Naive thymus-derived CD4-positive, alpha-beta T cell (primary cell): Measurements from ENCODE around the gene FGB. TPM values are rescaled to one million over a fixed set of nuclear protein-coding genes. Genes with fewer than 3 reads are reported as not detected.
A peak's percentile ranks its signal among the peaks of the same experiment; 100 is the strongest.

Source experiments
- ATAC-seq: fragments of 150-1000 bp; cut with Tn5 transposase; 2 replicates; pipeline ENCODE4 v1.10.0; 2021; ENCODE audit warnings: mild to moderate bottlenecking, moderate library complexity
- CTCF ChIA-PET: fragments of 350-600 bp; sonication (Branson Sonifier 250); formaldehyde crosslinking; loops from one replicate; lab custom pipeline; 2021; ENCODE audit warnings: antibody characterized with exemption; lab: Charles Lee
- POLR2A ChIA-PET: fragments of 350-600 bp; sonication (Branson Sonifier 250); formaldehyde crosslinking; loops from one replicate; lab custom pipeline; 2021; ENCODE audit warnings: antibody characterized with exemption, inconsistent platforms; lab: Charles Lee
- DNase-seq, 9 donors: peaks; one replicate each; pipeline versions ENCODE4 v3.0.0 to v3.0.0-alpha.2; 2020 to 2022; ENCODE audit warnings: mixed read lengths in 1 of 9
- H3K27ac ChIP-seq: one replicate; pipeline ENCODE4 v1.7.0; 2013; ENCODE audit warnings: mild to moderate bottlenecking, low read depth, low read length, moderate library complexity
- H3K27me3 ChIP-seq, 2 donors: one replicate each; pipeline ENCODE4 v1.7.0; 2013; ENCODE audit warnings: low read length in 2 of 2, mild to moderate bottlenecking in 2 of 2, moderate library complexity in 2 of 2; ENCODE audit not compliant: control insufficient read depth in 2 of 2, insufficient read depth in 2 of 2
- H3K36me3 ChIP-seq, 3 experiments: 1 replicate in 2 of 3; 2 replicates in 1 of 3; pipeline ENCODE4 v1.7.0; 2013; ENCODE audit warnings: low read length in 3 of 3, mild to moderate bottlenecking in 3 of 3, moderate library complexity in 1 of 3; ENCODE audit not compliant: insufficient read depth in 3 of 3, control insufficient read depth in 2 of 3
- H3K4me1 ChIP-seq, 2 donors: one replicate each; pipeline ENCODE4 v1.7.0; 2013; ENCODE audit warnings: low read length in 2 of 2, mild to moderate bottlenecking in 2 of 2, moderate library complexity in 1 of 2; ENCODE audit not compliant: control insufficient read depth in 2 of 2, insufficient read depth in 2 of 2
- H3K4me3 ChIP-seq: 2 replicates; pipeline ENCODE4 v1.7.0; 2013; ENCODE audit warnings: mild to moderate bottlenecking, low read length
- H3K9me3 ChIP-seq, 3 experiments: 1 replicate in 2 of 3; 2 replicates in 1 of 3; pipeline ENCODE4 v1.7.0; 2013; ENCODE audit warnings: low read length in 3 of 3; ENCODE audit not compliant: control insufficient read depth in 2 of 3
- H3K27ac Mint-ChIP-seq, 9 donors: one replicate each; pipeline ENCODE4 v1.8.0; 2020 to 2022; ENCODE audit warnings: mixed read lengths in 9 of 9, mild to moderate bottlenecking in 8 of 9, moderate library complexity in 5 of 9, inconsistent platforms in 2 of 9
- H3K27me3 Mint-ChIP-seq, 5 donors: one replicate each; pipeline ENCODE4 v1.8.0; 2021 to 2022; ENCODE audit warnings: mixed read lengths in 5 of 5, mild to moderate bottlenecking in 1 of 5
- H3K36me3 Mint-ChIP-seq, 5 donors: one replicate each; pipeline ENCODE4 v1.8.0; 2020 to 2022; ENCODE audit warnings: mixed read lengths in 5 of 5, mild to moderate bottlenecking in 3 of 5, inconsistent platforms in 1 of 5
- H3K4me1 Mint-ChIP-seq, 7 donors: one replicate each; pipeline ENCODE4 v1.8.0; 2020 to 2022; ENCODE audit warnings: mixed read lengths in 7 of 7, mild to moderate bottlenecking in 3 of 7, inconsistent platforms in 1 of 7
- H3K4me3 Mint-ChIP-seq, 10 donors: one replicate each; pipeline ENCODE4 v1.8.0; 2020 to 2022; ENCODE audit warnings: mild to moderate bottlenecking in 10 of 10, mixed read lengths in 10 of 10, moderate library complexity in 6 of 10, inconsistent platforms in 2 of 10
- H3K9me3 Mint-ChIP-seq, 11 donors: one replicate each; pipeline ENCODE4 v1.8.0; 2020 to 2022; ENCODE audit warnings: mixed read lengths in 11 of 11, mild to moderate bottlenecking in 4 of 11, inconsistent platforms in 1 of 11, moderate library complexity in 1 of 11
- intact Hi-C, 2 donors: fragments of 100-400 bp; cut with micrococcal nuclease; formaldehyde crosslinking; loops; one replicate each; pipeline ENCODE4 v1.15.1; 2023
- polyA plus RNA-seq, 2 donors: library from polyadenylated mRNA; unstranded; fragments of 300-500 nt; fragmentation: Illumina TruSeq; gene quantifications; one replicate each; pipeline ENCODE4 v1.2.3, GENCODE V29; 2021
- total RNA-seq, 6 experiments: library from RNA in 5 of 6; stranded (reverse) in 5 of 6; gene quantifications; 1 replicate in 5 of 6; 2 replicates in 1 of 6; pipeline ENCODE4 v1.2.3 and lab custom pipeline; 2021 to 2026

The FGB gene
- total and polyA plus RNA-seq, 7 experiments from 2014 or later: not detected

GRCh38 chr4:154549894-154550790 lies 12.7 kb upstream of the FGB start, which contains the start of gene PLRG1:
PLRG1 (minus strand) TSS chr4:154550400; CDS start chr4:154550308, 92 bp downstream.
- Mint-ChIP-seq H3K27ac (peak within 1 kb of the TSS; percentile 88 to 98 (median 94)), H3K4me1 (peaks cover 13 to 36% (median 34%) of the 10 kb centered on the region in 7 donors), H3K9me3 (peaks cover 0 to 2% (median 0%) of the 10 kb centered on the region in 11 donors), H3K36me3 (peaks cover 0 to 9% (median 5%) of the 10 kb centered on the region in 5 donors), H3K4me3 (peak within 1 kb of the TSS; percentile 91 to 99 (median 96)), H3K27me3 (peaks cover 0 to 3% (median 0%) of the 10 kb centered on the region in 5 donors)
- H3K4me1 ChIP-seq: peaks cover 6 to 18% of the 10 kb centered on the region in 2 donors
- no peaks in the 10 kb centered on the region for H3K27me3 ChIP-seq
- intact Hi-C loops: loop anchor here (1.0 to 10.0 kb wide), 9 partner anchors 195 to 1769 kb away; partner anchors contain the start of genes CTSO (in 2 of the 2), MAP9 (in 2 of the 2), LRAT (in 1 of the 2) and MND1 (in 1 of the 2)
- peak within 1 kb of the TSS; percentile 81 for H3K27ac ChIP-seq
- DNase-seq (peak; percentile 94 to 97 (median 96)), ATAC-seq (peak; percentile 98)
- peak within 1 kb of the TSS; percentile 88 for H3K4me3 ChIP-seq
- CTCF ChIA-PET: interaction anchor here (0.6 to 1.1 kb wide), 7 partner anchors 9 to 1871 kb away, joined by 3 to 5 read pairs (median 4); no protein-coding TSS in a partner anchor
- no peaks in the 10 kb centered on the region for H3K9me3 ChIP-seq
- peaks cover 5 to 24% (median 23%) of the 10 kb centered on the region in 3 experiments for H3K36me3 ChIP-seq
- POLR2A ChIA-PET: interaction anchor here (0.9 to 1.7 kb wide), 6 partner anchors 10 to 1403 kb away, joined by 3 to 6 read pairs (median 4); partner anchors contain the start of gene CTSO

GRCh38 chr4:154551872-154552686 lies 10.7 kb upstream of the FGB start:
- Histone ChIP-seq H3K27me3 (no peaks in the 10 kb centered on the region), H3K4me1 (peaks cover 6 to 18% of the 10 kb centered on the region in 2 donors), H3K36me3 (peaks cover 0 to 8% (median 7%) of the 10 kb centered on the region in 3 experiments), H3K27ac (no peak overlapping the region), H3K9me3 (no peaks in the 10 kb centered on the region), H3K4me3 (no peak overlapping the region)
- intact Hi-C loops: loop anchor here (1.0 to 10.0 kb wide), 13 partner anchors 66 to 1771 kb away; partner anchors contain the start of genes CTSO (in 1 of the 2), LRAT (in 1 of the 2) and MND1 (in 1 of the 2)
- Mint-ChIP-seq H3K36me3 (peaks cover 0 to 7% (median 4%) of the 10 kb centered on the region in 5 donors), H3K27ac (peak overlapping the region in 3 of 9 donors; percentile 41 to 67 (median 43)), H3K27me3 (peaks cover 0 to 5% (median 0%) of the 10 kb centered on the region in 5 donors), H3K4me3 (peak overlapping the region in 2 of 10 donors; percentile 12 to 17), H3K4me1 (peaks cover 13 to 36% (median 31%) of the 10 kb centered on the region in 7 donors), H3K9me3 (peaks cover 0 to 2% (median 0%) of the 10 kb centered on the region in 11 donors)
- ChIA-PET CTCF (interaction anchor here (0.6 to 2.8 kb wide), 10 partner anchors 32 to 1780 kb away, joined by 3 to 24 read pairs (median 4); no protein-coding TSS in a partner anchor), POLR2A (no interaction called here)
- peak; percentile 25 to 70 (median 61) for DNase-seq
- peak; percentile 61 for ATAC-seq

- CTCF ChIA-PET: interaction anchor here (0.5 to 1.6 kb wide), 4 partner anchors 9 to 235 kb away, joined by 3 read pairs; no protein-coding TSS in a partner anchor
- ATAC-seq (no peak), DNase-seq (no peak)
- no peaks in the 10 kb centered on the region for H3K9me3 Mint-ChIP-seq
- no peak overlapping the region for H3K27ac Mint-ChIP-seq
- no peaks in the 10 kb centered on the region for H3K36me3 Mint-ChIP-seq
- intact Hi-C loops: loop anchor here (1.0 to 10.0 kb wide), 4 partner anchors 59 to 1214 kb away; partner anchors contain the start of genes LRAT (in 1 of the 2) and MND1 (in 1 of the 2)
- H3K9me3 ChIP-seq: no peaks in the 10 kb centered on the region
- no peak overlapping the region for H3K27ac ChIP-seq
- H3K4me1 Mint-ChIP-seq: peaks cover 0 to 4% (median 0%) of the 10 kb centered on the region in 7 donors
- no peaks in the 10 kb centered on the region for H3K36me3 ChIP-seq
- H3K27me3 Mint-ChIP-seq: peaks cover 0 to 17% (median 13%) of the 10 kb centered on the region in 5 donors
- no peaks in the 10 kb centered on the region for H3K27me3 ChIP-seq
- H3K4me1 ChIP-seq: no peaks in the 10 kb centered on the region
- POLR2A ChIA-PET: no interaction called here
- no peak overlapping the region for H3K4me3 Mint-ChIP-seq
- no peak overlapping the region for H3K4me3 ChIP-seq
Measured at GRCh38 chr4:154559141-154559493, 3.7 kb upstream of the FGB start.

- H3K9me3 Mint-ChIP-seq: no peaks in the 10 kb centered on the region
- CTCF ChIA-PET: interaction anchor here (0.5 to 1.6 kb wide), 4 partner anchors 9 to 236 kb away, joined by 3 read pairs; no protein-coding TSS in a partner anchor
- Histone ChIP-seq H3K4me3 (no peak overlapping the region), H3K27me3 (no peaks in the 10 kb centered on the region), H3K27ac (no peak overlapping the region), H3K4me1 (no peaks in the 10 kb centered on the region), H3K36me3 (no peaks in the 10 kb centered on the region), H3K9me3 (no peaks in the 10 kb centered on the region)
- H3K4me1 Mint-ChIP-seq: peaks cover 0 to 4% (median 0%) of the 10 kb centered on the region in 7 donors
- ATAC-seq: peak; percentile 48
- H3K36me3 Mint-ChIP-seq: no peaks in the 10 kb centered on the region
- POLR2A ChIA-PET: no interaction called here
- no peak for DNase-seq
- H3K27me3 Mint-ChIP-seq: peaks cover 0 to 17% (median 13%) of the 10 kb centered on the region in 5 donors
- H3K4me3 Mint-ChIP-seq: no peak overlapping the region
- intact Hi-C loops: loop anchor here (1.0 to 10.0 kb wide), 4 partner anchors 59 to 1215 kb away; partner anchors contain the start of genes LRAT (in 1 of the 2) and MND1 (in 1 of the 2)
- H3K27ac Mint-ChIP-seq: no peak overlapping the region
Measured at GRCh38 chr4:154559494-154560418, 3.1 kb upstream of the FGB start.

GRCh38 chr4:154560419-154560801 lies 2.4 kb upstream of the FGB start:
- H3K36me3 Mint-ChIP-seq: no peaks in the 10 kb centered on the region
- POLR2A ChIA-PET: no interaction called here
- H3K9me3 ChIP-seq: no peaks in the 10 kb centered on the region
- no peak overlapping the region for H3K4me3 ChIP-seq
- CTCF ChIA-PET: no interaction called here
- H3K27ac ChIP-seq: no peak overlapping the region
- no peak for DNase-seq
- intact Hi-C loops: no loop called here
- H3K4me3 Mint-ChIP-seq: no peak overlapping the region
- H3K27me3 ChIP-seq: no peaks in the 10 kb centered on the region
- no peaks in the 10 kb centered on the region for H3K4me1 ChIP-seq
- H3K36me3 ChIP-seq: no peaks in the 10 kb centered on the region
- H3K4me1 Mint-ChIP-seq: peaks cover 0 to 4% (median 0%) of the 10 kb centered on the region in 7 donors
- no peak for ATAC-seq
- peaks cover 0 to 17% (median 13%) of the 10 kb centered on the region in 5 donors for H3K27me3 Mint-ChIP-seq
- no peaks in the 10 kb centered on the region for H3K9me3 Mint-ChIP-seq
- H3K27ac Mint-ChIP-seq: no peak overlapping the region
